ENCODE measurements around the gene POLR2L. TPM values are rescaled to one million over a fixed set of nuclear protein-coding genes. Genes with fewer than 3 reads are reported as not detected.

Gene POLR2L
- total RNA-seq, 1 experiment from 2014 or later = 211 TPM

DNA sequence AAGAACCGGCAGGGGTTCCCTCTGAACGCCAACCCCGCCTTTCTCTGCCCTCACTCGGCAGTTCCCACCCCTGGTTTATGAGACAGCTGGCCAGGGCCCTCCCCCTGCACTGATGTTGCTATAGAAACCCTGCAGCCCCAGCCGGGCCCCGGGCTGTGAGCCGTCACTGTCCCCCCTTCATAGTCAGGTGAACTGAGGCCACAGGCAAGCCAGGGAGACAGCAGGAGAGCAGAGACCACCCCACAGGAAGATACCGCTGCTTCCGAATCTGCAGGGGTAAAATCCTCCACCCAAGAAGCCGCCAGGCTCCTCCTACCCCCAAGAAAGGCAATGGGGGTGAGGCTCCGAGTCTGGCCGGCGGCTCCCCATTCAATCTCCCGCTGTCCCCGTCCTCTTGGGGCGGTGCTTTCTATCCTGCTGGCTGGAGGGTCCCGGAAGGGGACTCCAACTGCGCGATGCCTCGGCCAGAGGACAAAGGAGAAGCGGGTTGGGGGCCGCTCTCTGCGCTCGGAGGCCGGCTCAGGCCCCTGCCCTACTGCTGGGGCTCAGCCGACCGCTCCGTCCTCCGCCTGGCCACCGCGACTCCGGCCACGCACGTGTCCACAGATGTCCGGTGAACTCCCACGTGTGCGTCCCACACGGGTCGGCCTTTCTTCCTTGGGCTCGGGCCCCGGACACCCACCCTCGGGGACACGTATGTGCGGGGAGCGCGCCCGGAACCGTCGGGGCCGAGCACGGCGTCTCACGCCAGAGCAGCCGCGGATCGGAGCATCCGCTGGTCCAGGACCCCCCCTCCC lies 44.8 kb downstream of the POLR2L start:
- H3K9ac ChIP-seq (ENCODE audit: low read length) = peak overlapping the region; percentile 94
- RAD21 ChIA-PET (ENCODE audit: low non-redundant PET in 1 of 2, low total read pairs in 2 of 2, uncharacterized antibody in 2 of 2, unreplicated experiment in 2 of 2) = no interaction called here
- intact Hi-C loops (cut with micrococcal nuclease) = no loop called here
- TF ChIP-seq POLR2AphosphoS5 (IDR thresholded peaks at IDR 0.05; ENCODE audit: low read depth, low read length) = peak; percentile 21; the same call in 1 of the 2 replicates
- TF ChIP-seq ZFX (IDR thresholded peaks at IDR 0.05) = peak; percentile 53; the same call in 1 of the 2 replicates
- no peak for TF ChIP-seq RAD21 (IDR thresholded peaks at IDR 0.05; ENCODE audit: low read depth)
- CTCF ChIA-PET = interaction anchor here (1.7 kb wide), 1 partner anchor 14 kb away, joined by 6 read pairs; no protein-coding TSS in a partner anchor
- H3K9me2 ChIP-seq (ENCODE audit: insufficient read depth) = no peaks in the 10 kb centered on the region
- H4K20me1 ChIP-seq (ENCODE audit: insufficient read depth) = no peaks in the 10 kb centered on the region
- H3K27ac ChIP-seq (ENCODE audit: low read depth, low read length) = peak overlapping the region; percentile 91
- H3K36me3 ChIP-seq (ENCODE audit: control insufficient read depth in 1 of 2, insufficient read depth in 2 of 2, low read length in 2 of 2) = peaks cover 0 to 11% of the 10 kb centered on the region in 2 experiments; a peak in 1 of 4 replicates
- no peaks in the 10 kb centered on the region for H3K9me3 ChIP-seq (ENCODE audit: control insufficient read depth in 1 of 2, insufficient read depth in 1 of 2, low read depth in 1 of 2, low read length in 2 of 2)
- no peak overlapping the region for H2AFZ ChIP-seq (ENCODE audit: low read depth, low read length, poor library complexity, severe bottlenecking)
- H3K4me3 ChIP-seq (replicated peaks in 1 of 2; ENCODE audit: low read depth in 1 of 2, low read length in 2 of 2) = peak overlapping the region; percentile 86 to 92
- ATAC-seq (peak; percentile 49), DNase-seq (ENCODE audit: low read depth, low spot score) (no peak)
- peaks cover 29% of the 10 kb centered on the region for H3K79me2 ChIP-seq (ENCODE audit: insufficient read depth, low read length)
- H3K4me1 ChIP-seq (ENCODE audit: control insufficient read depth in 1 of 2, insufficient read depth in 2 of 2, low read length in 2 of 2) = peaks cover 16 to 42% of the 10 kb centered on the region in 2 experiments
- POLR2A ChIA-PET = interaction anchor here (0.9 to 2.9 kb wide), 2 partner anchors 10 to 19 kb away, joined by 4 to 25 read pairs; partner anchors contain the start of gene RPLP2
- BruUV-seq (replicated peaks) = no TSS peak
- peak overlapping the region; percentile 97 for H3K4me2 ChIP-seq (ENCODE audit: low read length)
- no peaks in the 10 kb centered on the region for H3K27me3 ChIP-seq (ENCODE audit: insufficient read depth, low read length)

GRCh38 chr11:796565-797295 lies 45.6 kb downstream of the POLR2L start:
- DNase-seq (ENCODE audit: low read depth, low spot score) (no peak), ATAC-seq (no peak; the same call in 1 of the 2 replicates)
- H3K36me3 ChIP-seq (ENCODE audit: control insufficient read depth in 1 of 2, insufficient read depth in 2 of 2, low read length in 2 of 2) = peaks cover 0 to 8% of the 10 kb centered on the region in 2 experiments; a peak in 1 of 4 replicates
- ChIA-PET POLR2A (interaction anchor here (0.5 to 2.9 kb wide), 5 partner anchors 11 to 183 kb away, joined by 3 to 25 read pairs (median 7); partner anchors contain the start of gene RPLP2), RAD21 (ENCODE audit: low non-redundant PET in 1 of 2, low total read pairs in 2 of 2, uncharacterized antibody in 2 of 2, unreplicated experiment in 2 of 2) (no interaction called here), CTCF (interaction anchor here (1.7 kb wide), 1 partner anchor 13 kb away, joined by 6 read pairs; no protein-coding TSS in a partner anchor)
- H3K4me2 ChIP-seq (ENCODE audit: low read length) = peak overlapping the region; percentile 97
- H2AFZ ChIP-seq (ENCODE audit: low read depth, low read length, poor library complexity, severe bottlenecking) = no peak overlapping the region
- H3K27ac ChIP-seq (ENCODE audit: low read depth, low read length) = peak overlapping the region; percentile 91
- intact Hi-C loops (cut with micrococcal nuclease) = loop anchor here (1.0 kb wide), 1 partner anchor 13 kb away; the partner anchor contains the start of gene RPLP2
- H3K27me3 ChIP-seq (ENCODE audit: insufficient read depth, low read length) = no peaks in the 10 kb centered on the region
- H3K79me2 ChIP-seq (ENCODE audit: insufficient read depth, low read length) = peaks cover 29% of the 10 kb centered on the region
- H3K9ac ChIP-seq (ENCODE audit: low read length) = peak overlapping the region; percentile 94
- peak overlapping the region; percentile 86 to 92 for H3K4me3 ChIP-seq (replicated peaks in 1 of 2; ENCODE audit: low read depth in 1 of 2, low read length in 2 of 2)
- H3K9me2 ChIP-seq (ENCODE audit: insufficient read depth) = no peaks in the 10 kb centered on the region
- no peaks in the 10 kb centered on the region for H4K20me1 ChIP-seq (ENCODE audit: insufficient read depth)
- no TSS peak for BruUV-seq (replicated peaks)
- no peaks in the 10 kb centered on the region for H3K9me3 ChIP-seq (ENCODE audit: control insufficient read depth in 1 of 2, insufficient read depth in 1 of 2, low read depth in 1 of 2, low read length in 2 of 2)
- peaks cover 16 to 42% of the 10 kb centered on the region in 2 experiments for H3K4me1 ChIP-seq (ENCODE audit: control insufficient read depth in 1 of 2, insufficient read depth in 2 of 2, low read length in 2 of 2)
- TF ChIP-seq RAD21 (IDR thresholded peaks at IDR 0.05; ENCODE audit: low read depth) (no peak), CEBPB (IDR thresholded peaks at IDR 0.05; ENCODE audit: low read depth) (no peak), FOSL1 (IDR thresholded peaks at IDR 0.05; ENCODE audit: low read depth) (no peak), SRF (IDR thresholded peaks at IDR 0.05; ENCODE audit: low read depth) (no peak), EGR1 (IDR thresholded peaks at IDR 0.05; ENCODE audit: low read depth) (no peak), JUND (IDR thresholded peaks at IDR 0.05) (no peak), POLR2A (IDR thresholded peaks at IDR 0.05; ENCODE audit: borderline replicate concordance, extremely low read depth, insufficient read depth, insufficient read length) (no peak), EZH2phosphoT487 (IDR thresholded peaks at IDR 0.05; ENCODE audit: borderline replicate concordance) (no peak), ZNF274 (IDR thresholded peaks at IDR 0.05; ENCODE audit: low read depth, low read length) (no peak)
- TF ChIP-seq, protein P1, sequence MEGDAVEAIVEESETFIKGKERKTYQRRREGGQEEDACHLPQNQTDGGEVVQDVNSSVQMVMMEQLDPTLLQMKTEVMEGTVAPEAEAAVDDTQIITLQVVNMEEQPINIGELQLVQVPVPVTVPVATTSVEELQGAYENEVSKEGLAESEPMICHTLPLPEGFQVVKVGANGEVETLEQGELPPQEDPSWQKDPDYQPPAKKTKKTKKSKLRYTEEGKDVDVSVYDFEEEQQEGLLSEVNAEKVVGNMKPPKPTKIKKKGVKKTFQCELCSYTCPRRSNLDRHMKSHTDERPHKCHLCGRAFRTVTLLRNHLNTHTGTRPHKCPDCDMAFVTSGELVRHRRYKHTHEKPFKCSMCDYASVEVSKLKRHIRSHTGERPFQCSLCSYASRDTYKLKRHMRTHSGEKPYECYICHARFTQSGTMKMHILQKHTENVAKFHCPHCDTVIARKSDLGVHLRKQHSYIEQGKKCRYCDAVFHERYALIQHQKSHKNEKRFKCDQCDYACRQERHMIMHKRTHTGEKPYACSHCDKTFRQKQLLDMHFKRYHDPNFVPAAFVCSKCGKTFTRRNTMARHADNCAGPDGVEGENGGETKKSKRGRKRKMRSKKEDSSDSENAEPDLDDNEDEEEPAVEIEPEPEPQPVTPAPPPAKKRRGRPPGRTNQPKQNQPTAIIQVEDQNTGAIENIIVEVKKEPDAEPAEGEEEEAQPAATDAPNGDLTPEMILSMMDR (IDR thresholded peaks at IDR 0.05 in 2 of 3, conservative IDR thresholded peaks at IDR 0.05 in 1 of 3; ENCODE audit: borderline replicate concordance in 1 of 3, insufficient read depth in 1 of 3, low read depth in 2 of 3, low read length in 2 of 3) = no peak
- TF ChIP-seq, protein P2, sequence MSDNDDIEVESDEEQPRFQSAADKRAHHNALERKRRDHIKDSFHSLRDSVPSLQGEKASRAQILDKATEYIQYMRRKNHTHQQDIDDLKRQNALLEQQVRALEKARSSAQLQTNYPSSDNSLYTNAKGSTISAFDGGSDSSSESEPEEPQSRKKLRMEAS (IDR thresholded peaks at IDR 0.05) = no peak
- TF ChIP-seq, protein P3, sequence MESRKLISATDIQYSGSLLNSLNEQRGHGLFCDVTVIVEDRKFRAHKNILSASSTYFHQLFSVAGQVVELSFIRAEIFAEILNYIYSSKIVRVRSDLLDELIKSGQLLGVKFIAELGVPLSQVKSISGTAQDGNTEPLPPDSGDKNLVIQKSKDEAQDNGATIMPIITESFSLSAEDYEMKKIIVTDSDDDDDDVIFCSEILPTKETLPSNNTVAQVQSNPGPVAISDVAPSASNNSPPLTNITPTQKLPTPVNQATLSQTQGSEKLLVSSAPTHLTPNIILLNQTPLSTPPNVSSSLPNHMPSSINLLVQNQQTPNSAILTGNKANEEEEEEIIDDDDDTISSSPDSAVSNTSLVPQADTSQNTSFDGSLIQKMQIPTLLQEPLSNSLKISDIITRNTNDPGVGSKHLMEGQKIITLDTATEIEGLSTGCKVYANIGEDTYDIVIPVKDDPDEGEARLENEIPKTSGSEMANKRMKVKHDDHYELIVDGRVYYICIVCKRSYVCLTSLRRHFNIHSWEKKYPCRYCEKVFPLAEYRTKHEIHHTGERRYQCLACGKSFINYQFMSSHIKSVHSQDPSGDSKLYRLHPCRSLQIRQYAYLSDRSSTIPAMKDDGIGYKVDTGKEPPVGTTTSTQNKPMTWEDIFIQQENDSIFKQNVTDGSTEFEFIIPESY (IDR thresholded peaks at IDR 0.05; ENCODE audit: extremely low read depth, insufficient replicate concordance, low read length) = no peak
